ENCODE results near the gene NGF.

Gene NGF

GRCh38 chr1:115278211-115278610 is 59.8 kb downstream of the NGF start:
- no peak for DNase-seq

- no peak for DNase-seq
Observed at GRCh38 chr1:115277276-115277675, 60.8 kb downstream of the NGF start.

- DNase-seq: no peak
Observed at GRCh38 chr1:115275216-115275615, 62.8 kb downstream of the NGF start.

GRCh38 chr1:115274467-115274866 is 63.6 kb downstream of the NGF start:
- DNase-seq: no peak

GRCh38 chr1:115266729-115267421 is 71.2 kb downstream of the NGF start:
- DNase-seq: no peak

- no peak for DNase-seq
Observed at GRCh38 chr1:115265099-115265498, 73.0 kb downstream of the NGF start.

- no peak for DNase-seq
Observed at GRCh38 chr1:115262886-115263285, 75.2 kb downstream of the NGF start.

GRCh38 chr1:115261496-115261895 is 76.6 kb downstream of the NGF start:
- no peak for DNase-seq

- DNase-seq: no peak
Observed at GRCh38 chr1:115258302-115258866, 79.7 kb downstream of the NGF start.

GRCh38 chr1:115257591-115257990 is 80.5 kb downstream of the NGF start:
- no peak for DNase-seq

- no peak for DNase-seq
Observed at GRCh38 chr1:115255154-115255553, 82.9 kb downstream of the NGF start.

GRCh38 chr1:115252585-115252984 is 85.5 kb downstream of the NGF start:
- no peak for DNase-seq

GRCh38 chr1:115251856-115252255 is 86.2 kb downstream of the NGF start:
- no peak for DNase-seq

- no peak for DNase-seq
Observed at GRCh38 chr1:115251340-115251748, 86.7 kb downstream of the NGF start.

- DNase-seq: no peak
Observed at GRCh38 chr1:115246526-115246925, 91.5 kb downstream of the NGF start.

- DNase-seq: no peak
Observed at GRCh38 chr1:115245227-115245626, 92.8 kb downstream of the NGF start.

GRCh38 chr1:115242543-115242942 is 95.5 kb downstream of the NGF start:
- DNase-seq: peak; percentile 14

GRCh38 chr1:115241309-115241708 is 96.7 kb downstream of the NGF start:
- no peak for DNase-seq

GRCh38 chr1:115240297-115240696 is 97.8 kb downstream of the NGF start:
- no peak for DNase-seq

- DNase-seq: no peak
Observed at GRCh38 chr1:115239426-115239825, 98.6 kb downstream of the NGF start.

GRCh38 chr1:115239148-115239422 is 99.0 kb downstream of the NGF start:
- no peak for DNase-seq

- DNase-seq: no peak
Observed at GRCh38 chr1:115238336-115239147, 99.5 kb downstream of the NGF start.

- no peak for DNase-seq
Observed at GRCh38 chr1:115237507-115237906, 100.5 kb downstream of the NGF start.

- DNase-seq: no peak
Observed at GRCh38 chr1:115237023-115237422, 101.0 kb downstream of the NGF start.
